GM19467 (cell line): ENCODE data around the gene OR14I1.
"Not testable (repeated sequence)": the region's sequence is repeated elsewhere in the genome, so short reads cannot be mapped to it uniquely, and the experiment has no call there.

Experiments
- ATAC-seq: cut with Tn5 transposase; IDR thresholded peaks from one replicate; pipeline ENCODE4 v1.9.1; 2021; ENCODE audit warnings: mild to moderate bottlenecking, moderate library complexity; ENCODE audit not compliant: unreplicated experiment

OR14I1 gene

DNA sequence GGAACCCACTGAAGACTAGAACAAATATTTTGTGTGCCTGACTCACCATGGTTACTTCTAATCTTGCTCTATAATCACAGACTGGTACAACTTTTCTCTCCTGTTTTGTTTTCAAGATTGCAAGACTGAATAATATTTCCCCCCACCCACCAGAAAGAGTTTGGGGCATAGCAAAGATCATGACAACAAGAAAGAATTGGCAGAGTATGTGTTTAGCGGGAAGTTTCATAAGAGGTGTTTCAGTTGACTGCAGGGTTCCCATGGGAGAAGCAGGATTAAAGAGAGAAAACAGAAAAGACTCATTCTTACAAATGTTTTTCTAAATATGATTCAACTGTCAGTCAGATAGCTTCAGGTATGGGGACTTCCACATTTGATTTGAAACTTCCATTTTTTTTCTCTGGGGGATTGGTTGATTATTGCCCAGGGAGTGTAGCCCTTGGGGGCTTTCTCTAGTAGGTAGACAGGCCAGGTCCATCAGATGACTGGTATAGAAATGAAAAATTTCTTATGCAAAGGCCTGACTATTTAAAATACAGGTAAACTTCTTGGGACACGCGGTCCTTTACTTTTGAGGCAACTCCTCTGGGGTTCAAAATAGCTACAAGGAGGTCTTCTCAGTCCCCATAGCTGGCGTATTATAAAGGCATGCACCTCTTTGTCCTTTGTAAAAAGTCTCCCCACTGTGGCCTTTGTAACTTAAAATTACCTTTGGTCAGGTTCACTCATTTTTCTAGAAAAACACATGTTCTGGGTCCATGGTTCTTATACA is 13.9 kb downstream of the OR14I1 start:
- ATAC-seq: peak; percentile 60

- peak; percentile 83 for ATAC-seq
Measured at GRCh38 chr1:248686815-248687214, 15.8 kb downstream of the OR14I1 start.

GRCh38 chr1:248681651-248682050 is 20.9 kb downstream of the OR14I1 start:
- no peak for ATAC-seq

GRCh38 chr1:248670003-248670402 is 32.6 kb downstream of the OR14I1 start:
- no peak for ATAC-seq

- peak; percentile 94 for ATAC-seq
Measured at GRCh38 chr1:248663453-248664328, 38.9 kb downstream of the OR14I1 start.

DNA sequence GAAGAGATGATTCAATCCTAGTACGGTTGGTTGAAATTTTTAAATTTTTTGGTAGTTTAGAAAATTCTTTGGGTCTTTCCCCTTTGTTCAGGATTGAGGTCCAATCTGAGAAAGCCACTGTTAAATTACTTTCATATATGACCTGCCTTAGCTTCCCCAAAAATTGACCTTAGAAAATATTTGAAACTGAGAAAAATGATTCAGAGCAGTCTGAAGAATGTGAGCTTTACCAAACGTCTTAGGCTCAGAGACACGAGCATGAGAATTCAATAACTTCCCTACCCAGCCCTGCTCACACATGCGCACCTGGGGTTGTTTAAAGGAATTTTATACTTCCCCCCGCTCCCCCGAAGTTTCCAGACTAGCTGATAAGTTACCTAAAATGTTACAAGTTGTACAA is 45.8 kb downstream of the OR14I1 start:
- not testable (repeated sequence) for ATAC-seq

GRCh38 chr1:248655354-248655753 is 47.2 kb downstream of the OR14I1 start, which contains the start of gene OR2T27:
Gene OR2T27, minus strand, starts transcription at chr1:248655528. Its CDS starts 4,644 bp downstream, at chr1:248650884.
- not testable (repeated sequence) for ATAC-seq
